ENCODE data around the gene FGR. TPM values are rescaled to one million over a fixed set of nuclear protein-coding genes. Genes with fewer than 3 reads are reported as not detected.

FGR gene
- polyA plus RNA-seq, 3 donors: 371 to 1,340 (median 571) TPM

GRCh38 chr1:27660300-27660835, 25.4 kb upstream of the FGR start:
- Histone ChIP-seq H3K4me1 (ENCODE audit: control insufficient read depth in 1 of 2, insufficient read depth in 2 of 2, low read length in 2 of 2) (peaks cover 62 to 68% of the 10 kb centered on the region in 2 donors), H3K4me2 (replicated peaks; ENCODE audit: extremely low read depth, low read length, poor library complexity, severe bottlenecking) (peak overlapping the region; percentile 66), H3K27ac (ENCODE audit: low read depth in 1 of 2, low read length in 2 of 2) (peak overlapping the region; percentile 91 to 97), H3K9ac (ENCODE audit: insufficient read depth, low read length, poor library complexity, severe bottlenecking) (peak overlapping the region; percentile 87), H3K27me3 (ENCODE audit: control insufficient read depth in 2 of 2, insufficient read depth in 2 of 2, low read length in 2 of 2) (no peaks in the 10 kb centered on the region), H2AFZ (ENCODE audit: insufficient read depth, low read depth, low read length, poor library complexity, severe bottlenecking) (no peak overlapping the region), H4K20me1 (ENCODE audit: insufficient read depth, low read length) (no peaks in the 10 kb centered on the region), H3K36me3 (replicated peaks in 1 of 2; ENCODE audit: control insufficient read depth in 1 of 2, insufficient read depth in 2 of 2, low read length in 2 of 2) (peaks cover 0 to under 1% of the 10 kb centered on the region in 2 donors), H3K79me2 (ENCODE audit: insufficient read depth, low read length) (peaks cover 5% of the 10 kb centered on the region), H3K4me3 (replicated peaks in 1 of 3; ENCODE audit: low read depth in 2 of 3, low read length in 3 of 3) (peak overlapping the region; percentile 1 to 48 (median 23)), H3K9me3 (replicated peaks in 1 of 2; ENCODE audit: control insufficient read depth in 1 of 2, insufficient read depth in 1 of 2, low read length in 2 of 2) (no peaks in the 10 kb centered on the region)
- Mint-ChIP-seq H3K9me3 (no peaks in the 10 kb centered on the region), H3K27ac (peak overlapping the region; percentile 94 to 99 (median 97)), H3K4me3 (peak overlapping the region; percentile 78 to 88), H3K4me1 (peaks cover 65% of the 10 kb centered on the region), H3K36me3 (no peaks in the 10 kb centered on the region), H3K27me3 (ENCODE audit: low read depth in 3 of 3) (peaks cover 0 to 2% (median 0%) of the 10 kb centered on the region in 3 donors)
- no peak for TF ChIP-seq CTCF (IDR thresholded peaks at IDR 0.05)
- peak in 2 of 3 donors; percentile 30 to 65 for DNase-seq
- intact Hi-C loops (cut with micrococcal nuclease): loop anchor here (5.0 to 10.0 kb wide), 4 partner anchors 33 to 336 kb away; partner anchors contain the start of gene TMEM222 (in 1 of the 2)
- WGBS (ENCODE audit: insufficient coverage): 48% methylated on average over 10 of the region's 10 CpGs

- 7% methylated on average over 70 of the region's 78 CpGs for WGBS (ENCODE audit: insufficient coverage)
- Histone ChIP-seq H3K4me3 (replicated peaks in 1 of 3; ENCODE audit: low read depth in 2 of 3, low read length in 3 of 3) (peak overlapping the region; percentile 32 to 48 (median 34)), H3K27me3 (ENCODE audit: control insufficient read depth in 2 of 2, insufficient read depth in 2 of 2, low read length in 2 of 2) (no peaks in the 10 kb centered on the region), H3K4me1 (ENCODE audit: control insufficient read depth in 1 of 2, insufficient read depth in 2 of 2, low read length in 2 of 2) (peaks cover 65 to 73% of the 10 kb centered on the region in 2 donors), H3K9me3 (replicated peaks in 1 of 2; ENCODE audit: control insufficient read depth in 1 of 2, insufficient read depth in 1 of 2, low read length in 2 of 2) (no peaks in the 10 kb centered on the region), H3K27ac (ENCODE audit: low read depth in 1 of 2, low read length in 2 of 2) (peak overlapping the region; percentile 91 to 97), H2AFZ (ENCODE audit: insufficient read depth, low read depth, low read length, poor library complexity, severe bottlenecking) (no peak overlapping the region), H4K20me1 (ENCODE audit: insufficient read depth, low read length) (no peaks in the 10 kb centered on the region), H3K4me2 (replicated peaks; ENCODE audit: extremely low read depth, low read length, poor library complexity, severe bottlenecking) (peak overlapping the region; percentile 66), H3K9ac (ENCODE audit: insufficient read depth, low read length, poor library complexity, severe bottlenecking) (peak overlapping the region; percentile 87), H3K79me2 (ENCODE audit: insufficient read depth, low read length) (peaks cover 5% of the 10 kb centered on the region), H3K36me3 (replicated peaks in 1 of 2; ENCODE audit: control insufficient read depth in 1 of 2, insufficient read depth in 2 of 2, low read length in 2 of 2) (no peaks in the 10 kb centered on the region)
- no peak for TF ChIP-seq CTCF (IDR thresholded peaks at IDR 0.05)
- H3K27ac Mint-ChIP-seq: peak overlapping the region; percentile 94 to 99 (median 97)
- H3K4me1 Mint-ChIP-seq: peaks cover 70% of the 10 kb centered on the region
- H3K9me3 Mint-ChIP-seq: no peaks in the 10 kb centered on the region
- peak overlapping the region; percentile 78 to 88 for H3K4me3 Mint-ChIP-seq
- no peaks in the 10 kb centered on the region for H3K36me3 Mint-ChIP-seq
- intact Hi-C loops (cut with micrococcal nuclease): loop anchor here (5.0 to 10.0 kb wide), 4 partner anchors 32 to 335 kb away; partner anchors contain the start of gene TMEM222 (in 1 of the 2)
- peak; percentile 93 to 95 (median 93) for DNase-seq
- peaks cover 0 to 2% (median 0%) of the 10 kb centered on the region in 3 donors for H3K27me3 Mint-ChIP-seq (ENCODE audit: low read depth in 3 of 3)
These were observed 24.7 kb upstream of the FGR start for GRCh38 chr1:27659497-27660299.

Measured in CD14-positive monocyte (primary cell).